NOMO-1 (cell line): Measurements from ENCODE around the gene CYFIP1.

Source experiments
- DNase-seq, 2 experiments: peaks; one replicate each; lab custom pipeline; 2025; ENCODE audit not compliant: unreplicated experiment in 2 of 2; lab: John Stamatoyannopoulos, UW

CYFIP1 gene

GRCh38 chr15:22969489-22969888 lies 10.7 kb downstream of the CYFIP1 start:
- no peak for DNase-seq

DNA sequence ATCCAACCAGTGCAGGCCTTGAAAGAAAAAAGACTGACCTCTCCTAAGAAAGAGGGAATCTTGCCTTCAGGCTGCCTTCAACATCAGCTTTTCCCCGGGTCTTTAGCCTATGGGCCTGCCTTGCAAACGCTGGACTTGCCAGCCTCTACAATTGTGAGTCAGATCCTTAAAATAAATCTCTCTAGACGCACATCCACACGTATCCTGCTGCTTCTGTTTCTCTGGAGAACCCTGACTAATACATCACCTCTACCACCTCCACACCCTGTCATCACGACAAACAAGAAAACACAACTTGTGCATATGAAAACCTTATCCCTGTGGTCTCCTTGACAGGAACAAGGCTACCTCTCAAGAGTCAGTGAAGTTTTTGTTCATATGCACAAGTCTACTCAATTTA lies 11.8 kb downstream of the CYFIP1 start:
- no peak for DNase-seq

GRCh38 chr15:22967084-22967770 lies 12.9 kb downstream of the CYFIP1 start:
- no peak for DNase-seq

DNA sequence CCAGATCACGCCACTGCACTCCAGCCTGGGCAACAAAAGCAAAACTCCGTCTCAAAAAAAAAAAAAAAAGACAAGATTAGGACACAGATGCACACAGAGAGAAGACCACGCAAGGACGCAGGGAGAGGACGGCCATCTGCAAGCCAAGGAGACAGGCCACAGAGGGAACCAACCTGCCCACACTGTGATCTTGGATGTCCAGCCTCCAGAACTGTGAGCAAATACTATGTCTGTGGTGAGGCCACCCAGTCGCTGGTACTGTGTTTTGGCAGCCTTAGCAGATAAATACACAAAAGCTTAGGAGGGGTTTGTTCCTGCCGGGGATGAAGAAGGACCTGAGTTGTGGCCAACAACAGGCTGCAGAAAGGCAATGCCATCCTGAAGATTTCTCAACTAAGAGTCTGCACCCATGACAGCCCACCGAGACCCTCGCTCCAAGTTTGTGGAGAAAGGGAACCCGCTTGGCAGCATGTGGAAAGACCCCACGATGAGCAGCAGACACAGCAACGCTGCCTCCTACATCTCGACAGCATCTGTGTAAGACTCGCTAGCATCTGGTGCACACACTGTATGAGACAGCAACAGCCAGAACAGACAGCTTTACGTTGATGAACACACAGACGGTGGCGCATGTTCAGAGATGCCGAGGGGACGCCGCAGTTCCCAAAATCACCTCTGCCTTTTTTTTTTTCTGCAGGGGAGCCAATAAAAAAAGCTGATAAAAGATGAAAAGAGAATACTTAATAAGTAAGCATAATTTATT lies 13.7 kb downstream of the CYFIP1 start:
- no peak for DNase-seq

- DNase-seq = no peak
Observed at GRCh38 chr15:22963641-22964040, 16.5 kb downstream of the CYFIP1 start.

GRCh38 chr15:22962611-22963010 lies 17.6 kb downstream of the CYFIP1 start:
- DNase-seq = no peak

GRCh38 chr15:22961762-22962161 lies 18.4 kb downstream of the CYFIP1 start:
- DNase-seq = no peak

DNA sequence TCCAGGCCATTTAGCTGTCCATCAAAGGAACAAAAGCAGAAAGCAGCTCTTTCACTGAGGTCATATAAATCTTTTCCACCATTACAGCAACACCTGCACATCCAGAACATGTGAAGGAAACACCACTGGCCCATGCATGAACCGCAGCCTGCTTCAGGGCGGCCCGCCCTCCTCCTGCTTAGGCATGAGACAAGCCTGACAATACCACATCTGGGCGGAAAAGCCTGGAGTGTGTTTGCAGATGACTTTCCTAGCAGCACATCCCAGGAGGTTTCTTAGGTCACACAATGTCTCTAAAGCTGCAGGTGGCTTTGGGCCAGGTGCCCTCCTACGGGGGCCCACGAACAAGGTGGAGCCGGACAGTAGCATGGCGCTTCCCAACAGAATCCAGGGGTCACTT lies 19.6 kb downstream of the CYFIP1 start:
- DNase-seq = no peak

DNA sequence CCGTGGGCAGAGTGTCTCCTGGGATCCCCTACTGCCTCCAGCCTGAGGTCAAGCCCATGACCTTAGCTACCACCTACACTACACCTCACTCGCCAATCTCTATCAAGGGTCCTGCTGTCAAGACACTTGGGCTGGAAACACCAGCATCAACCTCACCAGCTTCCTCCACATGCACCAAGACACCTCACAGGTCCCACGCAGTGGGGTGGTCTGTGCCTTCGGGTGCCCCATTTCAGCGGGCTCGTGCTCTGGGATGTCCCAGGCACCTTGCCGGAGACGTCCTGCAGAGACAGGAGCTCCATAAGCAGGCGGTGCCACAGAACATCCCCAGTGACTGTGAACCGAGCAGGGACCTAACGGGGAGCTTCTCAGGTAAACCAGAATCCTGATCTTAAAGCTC lies 20.0 kb downstream of the CYFIP1 start:
- DNase-seq = no peak

- no peak for DNase-seq
Observed at GRCh38 chr15:22959321-22960101, 20.7 kb downstream of the CYFIP1 start.

DNA sequence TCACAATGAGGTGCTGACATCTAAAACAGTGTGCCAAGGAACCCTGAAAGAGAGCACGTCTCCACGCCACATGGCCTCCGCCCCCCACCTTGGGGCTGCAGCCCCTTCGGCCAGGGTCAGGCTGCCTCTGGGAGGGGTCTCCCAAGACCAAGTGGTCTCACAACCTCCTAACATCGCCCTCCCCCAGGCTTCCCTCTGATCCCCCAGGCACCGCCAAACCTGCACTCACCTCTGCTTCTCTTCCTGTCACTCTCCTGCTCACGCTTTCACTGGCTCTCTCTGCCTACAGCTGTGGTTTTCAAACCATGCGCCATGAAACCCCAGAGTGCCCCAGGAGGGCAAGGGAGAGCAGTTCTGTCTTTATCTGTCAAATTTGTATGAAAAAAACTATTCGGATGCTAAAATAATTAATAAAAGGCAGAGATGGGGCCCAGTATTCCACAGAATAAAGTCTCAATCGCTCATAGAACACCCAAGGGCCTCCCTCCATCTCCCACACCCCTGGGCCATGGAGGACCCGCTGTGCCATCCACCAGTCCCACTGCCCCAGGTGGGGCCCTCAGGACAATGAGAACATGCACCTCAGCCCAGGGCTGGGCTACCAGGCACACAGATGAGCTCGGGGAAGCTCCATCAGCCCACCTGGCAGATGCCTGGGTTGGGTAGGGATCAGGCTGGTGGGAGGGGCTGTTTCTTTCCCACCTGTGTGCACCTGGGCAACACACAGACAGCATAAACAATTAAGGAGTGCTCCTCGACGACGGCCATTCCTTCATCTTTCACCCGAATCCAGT lies 21.5 kb downstream of the CYFIP1 start:
- DNase-seq = no peak

DNA sequence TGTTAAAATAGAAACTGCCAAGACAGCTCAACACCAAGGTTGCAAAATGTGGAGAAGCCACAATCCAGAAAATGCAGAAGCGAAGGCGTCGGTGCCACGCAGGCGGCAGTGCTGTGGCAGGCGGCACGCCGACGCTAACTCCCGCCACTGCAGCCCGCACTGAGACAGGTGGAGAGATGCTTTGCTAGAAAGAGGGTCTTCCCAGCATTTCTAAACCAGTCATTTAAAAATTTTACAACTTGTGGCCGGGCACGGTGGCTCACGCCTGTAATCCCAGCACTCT lies 23.2 kb downstream of the CYFIP1 start:
- DNase-seq = peak; percentile 86 to 92

DNA sequence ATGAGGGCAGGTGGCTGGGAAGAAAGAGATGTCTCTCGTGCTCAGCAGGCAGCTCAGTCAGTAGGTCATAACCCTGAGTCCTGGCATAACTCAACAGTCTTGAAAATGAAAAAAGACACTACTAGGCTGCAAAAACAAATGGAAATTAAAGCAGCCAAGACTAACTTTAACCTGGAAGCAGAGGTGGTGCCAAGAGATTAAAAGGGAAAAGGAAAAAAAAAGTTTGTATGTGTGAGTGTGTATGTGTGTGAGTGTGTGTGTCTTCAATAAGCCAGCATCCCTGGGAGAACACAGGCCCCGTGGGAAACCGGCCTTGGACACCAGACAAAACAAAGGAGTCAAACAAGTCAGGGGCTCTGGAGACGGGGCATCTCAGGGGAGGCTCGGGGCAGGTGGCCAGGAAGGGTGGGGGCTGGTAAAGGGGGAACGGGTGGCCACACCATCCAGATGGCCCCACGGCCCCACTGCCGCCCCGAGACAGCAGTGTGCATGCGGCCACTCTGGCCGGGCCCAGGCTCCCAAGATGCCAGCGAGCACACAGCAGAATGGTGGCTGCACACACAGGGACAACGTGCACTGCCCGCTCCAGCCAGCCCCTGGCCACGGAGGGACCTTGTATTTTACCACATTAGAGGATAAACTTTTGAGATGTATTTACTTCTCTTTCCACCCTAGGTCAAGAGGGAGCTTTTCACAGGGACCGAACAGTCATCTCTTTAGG lies 23.8 kb downstream of the CYFIP1 start:
- DNase-seq = no peak

DNA sequence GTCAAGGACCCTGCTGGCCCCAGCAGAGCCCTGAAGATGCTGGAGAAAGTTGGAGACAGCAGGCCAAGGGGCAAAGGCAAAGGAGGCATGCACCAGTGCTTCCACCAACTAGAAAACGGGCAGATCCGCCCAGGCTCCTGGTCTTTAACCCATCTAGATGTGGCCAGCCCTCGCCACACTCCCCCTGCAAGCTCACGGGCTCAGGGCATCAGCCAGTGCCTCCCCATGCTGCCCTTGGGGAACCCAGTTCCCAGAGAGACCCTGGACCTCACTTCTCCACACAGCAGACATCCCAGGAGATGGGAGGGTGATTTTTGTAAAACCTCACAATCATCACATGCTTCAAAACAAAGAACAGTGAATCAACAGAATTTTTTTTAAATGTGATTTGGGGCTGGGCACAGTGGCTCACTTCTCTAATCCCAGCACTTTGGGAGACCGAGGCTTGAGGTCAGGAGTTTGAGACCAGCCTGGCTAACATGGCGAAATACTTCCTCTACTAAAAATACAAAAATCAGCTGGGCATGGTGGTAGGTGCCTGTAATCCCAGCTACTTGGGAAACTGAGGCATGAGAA lies 24.5 kb downstream of the CYFIP1 start:
- DNase-seq = no peak

GRCh38 chr15:22954798-22955543 lies 25.2 kb downstream of the CYFIP1 start:
- no peak for DNase-seq

DNA sequence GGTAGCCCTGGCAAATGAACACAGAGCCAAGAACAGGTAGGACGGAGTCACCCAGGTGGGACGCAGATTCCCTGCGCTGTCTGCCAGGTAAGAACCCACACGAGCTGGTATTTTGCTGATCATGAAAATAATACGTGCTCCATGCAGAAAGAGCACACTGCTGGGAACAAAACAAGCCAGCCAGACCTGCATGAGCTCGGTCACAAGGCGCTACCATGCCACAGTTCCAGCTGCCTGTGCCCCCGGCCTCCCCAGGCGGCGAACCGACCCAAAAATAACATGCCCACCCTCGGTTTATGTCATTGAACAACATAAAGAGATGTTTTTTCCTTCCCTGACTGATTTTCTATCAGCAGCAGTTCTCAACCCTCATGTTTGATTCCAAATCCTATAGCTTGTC lies 25.8 kb downstream of the CYFIP1 start:
- DNase-seq = no peak

GRCh38 chr15:22952796-22953579 lies 27.2 kb downstream of the CYFIP1 start:
- DNase-seq = no peak

DNA sequence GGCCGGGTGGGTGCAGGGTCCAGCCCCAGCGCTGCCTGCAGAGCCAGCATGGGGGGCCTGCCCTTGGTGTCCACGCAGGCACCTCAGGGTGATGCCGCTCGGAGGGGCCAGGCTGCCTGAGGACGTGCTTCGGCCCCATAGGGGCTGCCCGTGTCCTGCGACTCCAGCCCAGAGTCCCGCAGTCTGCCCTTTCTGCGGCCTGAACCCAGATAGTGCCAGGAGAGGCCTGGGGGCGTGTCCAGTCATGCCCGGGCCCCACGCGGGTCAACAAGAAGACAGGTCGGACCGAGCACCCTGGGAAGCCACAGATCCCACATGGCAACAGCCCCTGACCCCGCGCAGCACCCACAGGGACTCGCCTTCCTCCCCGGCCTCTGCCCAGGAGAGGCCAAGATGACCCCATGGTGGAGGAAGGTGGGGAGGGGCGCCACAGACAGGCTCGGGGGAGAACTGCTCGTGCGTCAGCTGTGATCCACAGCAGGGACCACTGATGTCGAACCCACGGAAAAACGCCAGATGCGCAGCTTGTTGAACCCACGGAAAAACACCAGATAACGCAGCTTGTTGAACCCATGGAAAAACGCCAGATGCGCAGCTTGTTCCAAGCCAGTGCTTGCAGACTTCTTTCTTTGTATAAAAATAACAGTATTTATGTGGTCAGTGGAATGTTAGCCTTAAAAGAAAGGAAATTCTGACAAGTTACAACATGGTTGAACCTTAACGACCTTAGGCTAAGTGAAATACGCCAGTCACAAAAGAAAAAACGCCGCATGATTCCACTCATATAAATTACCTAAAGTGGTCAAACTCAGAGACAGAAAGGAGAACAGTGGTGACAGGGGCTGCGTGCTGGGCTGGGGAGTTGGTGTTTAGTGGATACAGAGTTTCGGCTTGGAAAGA lies 28.5 kb downstream of the CYFIP1 start:
- no peak for DNase-seq
